Natural killer cell (primary cell): ENCODE data around the gene SLC16A9. TPM values are rescaled to one million over a fixed set of nuclear protein-coding genes. Genes with fewer than 3 reads are reported as not detected.
"Not testable (repeated sequence)": the region's sequence is repeated elsewhere in the genome, so short reads cannot be mapped to it uniquely, and the experiment has no call there.

ENCODE experiments used
- ATAC-seq, 3 donors: fragments of 150-1000 bp in 2 of 3; fragments of 200-7000 bp in 1 of 3; cut with Tn5 transposase; 1 replicate in 1 of 3; 2 replicates in 2 of 3; pipeline ENCODE4 v1.10.0; 2021; ENCODE audit warnings: mild to moderate bottlenecking in 2 of 3, moderate library complexity in 2 of 3
- DNase-seq, 2 donors: peaks; one replicate each; pipeline versions ENCODE4 v3.0.0 to v3.0.0-alpha.2; 2013 to 2021; ENCODE audit warnings: mixed read lengths in 1 of 2
- H3K27ac ChIP-seq: one replicate; pipeline ENCODE4 v1.5.1; 2013; ENCODE audit warnings: mild to moderate bottlenecking, low read length
- H3K27me3 ChIP-seq: one replicate; pipeline ENCODE4 v1.6.1; 2013; ENCODE audit warnings: low read length; ENCODE audit not compliant: control insufficient read depth, insufficient read depth
- H3K36me3 ChIP-seq: one replicate; pipeline ENCODE4 v1.6.1; 2013; ENCODE audit warnings: low read length; ENCODE audit not compliant: control insufficient read depth, insufficient read depth
- H3K4me1 ChIP-seq: one replicate; pipeline ENCODE4 v1.6.1; 2013; ENCODE audit warnings: low read length; ENCODE audit not compliant: control insufficient read depth, insufficient read depth
- H3K4me3 ChIP-seq: one replicate; pipeline ENCODE4 v1.5.1; 2013; ENCODE audit warnings: low read length
- H3K9me3 ChIP-seq: one replicate; pipeline ENCODE4 v1.6.1; 2013; ENCODE audit warnings: low read length; ENCODE audit not compliant: control insufficient read depth, insufficient read depth
- H3K27ac Mint-ChIP-seq, 2 donors: one replicate each; pipeline ENCODE4 v1.8.0; 2022; ENCODE audit warnings: mild to moderate bottlenecking in 2 of 2, mixed read lengths in 2 of 2, moderate library complexity in 1 of 2
- H3K27me3 Mint-ChIP-seq, 2 donors: one replicate each; pipeline ENCODE4 v1.8.0; 2022; ENCODE audit warnings: low read depth in 2 of 2, mixed read lengths in 2 of 2
- H3K36me3 Mint-ChIP-seq: one replicate; pipeline ENCODE4 v1.8.0; 2022; ENCODE audit warnings: mixed read lengths
- H3K4me1 Mint-ChIP-seq, 2 donors: one replicate each; pipeline ENCODE4 v1.8.0; 2022; ENCODE audit warnings: mixed read lengths in 2 of 2
- H3K4me3 Mint-ChIP-seq: one replicate; pipeline ENCODE4 v1.8.0; 2022; ENCODE audit warnings: mild to moderate bottlenecking, moderate library complexity, mixed read lengths
- H3K9me3 Mint-ChIP-seq, 2 donors: one replicate each; pipeline ENCODE4 v1.8.0; 2022; ENCODE audit warnings: mixed read lengths in 2 of 2
- WGBS: methylation state at CpG from one replicate; pipeline ENCODE4 v1.1.7; 2013; ENCODE audit warnings: missing lambda C conversion rate; ENCODE audit not compliant: insufficient coverage; 5-methylcytosine and 5-hydroxymethylcytosine counted together
- intact Hi-C: fragments of 100-400 bp; cut with micrococcal nuclease; formaldehyde crosslinking; loops from one replicate; pipeline ENCODE4 v1.14.2; 2022
- total RNA-seq, 4 donors: library from RNA; stranded (reverse); fragments of 120-200 nt in 1 of 4; gene quantifications; one replicate each; pipeline versions ENCODE4 v1.2.3 to v1.2.4, GENCODE V29; 2013 to 2022
- TF ChIP-seq, protein P1 (sequence below): fragments of 200-600 bp; IDR thresholded peaks from one replicate; pipeline ENCODE4 v1.8.0; 2022; ENCODE audit warnings: antibody characterized with exemption

The SLC16A9 gene
- total RNA-seq, 3 donors from 2014 or later (not counting 1 experiment from before 2014, with no cell fraction given): not detected

DNA sequence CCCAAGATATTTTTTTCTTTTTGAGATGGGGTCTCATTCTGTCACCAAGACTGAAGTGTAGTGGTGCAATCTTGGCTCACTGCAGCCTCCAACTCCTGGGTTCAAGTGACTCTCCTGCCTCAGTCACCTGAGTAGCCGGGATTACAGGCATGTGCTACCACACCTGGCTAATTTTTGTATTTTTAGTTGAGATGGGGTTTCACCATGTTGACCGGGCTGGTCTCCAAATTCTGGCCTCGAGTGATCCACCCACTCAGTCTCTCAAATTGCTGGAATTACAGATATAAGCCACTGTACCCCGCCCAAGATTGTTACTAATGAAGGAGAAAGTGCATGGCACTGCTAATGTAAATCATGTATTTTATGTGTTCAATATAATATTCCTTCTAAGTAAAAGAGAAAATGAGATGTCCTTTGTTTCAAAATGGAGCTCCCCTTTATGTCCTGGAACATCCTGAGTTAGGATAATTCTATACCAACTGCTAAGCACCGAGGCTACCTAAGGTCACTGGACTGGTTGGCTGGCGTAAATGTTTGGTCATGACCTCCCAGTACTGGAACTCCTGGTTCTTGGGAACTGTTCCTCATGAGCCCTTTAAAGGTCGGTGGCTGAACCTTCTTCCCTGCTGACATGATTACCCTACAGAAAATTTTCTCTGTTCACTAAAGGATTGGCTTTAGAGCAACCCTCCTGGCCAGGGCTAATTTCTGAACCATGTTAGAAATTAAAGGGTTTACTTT lies 59.9 kb downstream of the SLC16A9 start:
- H3K9me3 Mint-ChIP-seq: peaks cover 0 to 5% of the 10 kb centered on the region in 2 donors
- H3K27ac ChIP-seq: no peak overlapping the region
- DNase-seq (no peak), ATAC-seq (no peak)
- H3K27me3 ChIP-seq: no peaks in the 10 kb centered on the region
- no peak overlapping the region for H3K4me3 Mint-ChIP-seq
- TF ChIP-seq, protein P1, sequence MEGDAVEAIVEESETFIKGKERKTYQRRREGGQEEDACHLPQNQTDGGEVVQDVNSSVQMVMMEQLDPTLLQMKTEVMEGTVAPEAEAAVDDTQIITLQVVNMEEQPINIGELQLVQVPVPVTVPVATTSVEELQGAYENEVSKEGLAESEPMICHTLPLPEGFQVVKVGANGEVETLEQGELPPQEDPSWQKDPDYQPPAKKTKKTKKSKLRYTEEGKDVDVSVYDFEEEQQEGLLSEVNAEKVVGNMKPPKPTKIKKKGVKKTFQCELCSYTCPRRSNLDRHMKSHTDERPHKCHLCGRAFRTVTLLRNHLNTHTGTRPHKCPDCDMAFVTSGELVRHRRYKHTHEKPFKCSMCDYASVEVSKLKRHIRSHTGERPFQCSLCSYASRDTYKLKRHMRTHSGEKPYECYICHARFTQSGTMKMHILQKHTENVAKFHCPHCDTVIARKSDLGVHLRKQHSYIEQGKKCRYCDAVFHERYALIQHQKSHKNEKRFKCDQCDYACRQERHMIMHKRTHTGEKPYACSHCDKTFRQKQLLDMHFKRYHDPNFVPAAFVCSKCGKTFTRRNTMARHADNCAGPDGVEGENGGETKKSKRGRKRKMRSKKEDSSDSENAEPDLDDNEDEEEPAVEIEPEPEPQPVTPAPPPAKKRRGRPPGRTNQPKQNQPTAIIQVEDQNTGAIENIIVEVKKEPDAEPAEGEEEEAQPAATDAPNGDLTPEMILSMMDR: no peak
- no peak overlapping the region for H3K27ac Mint-ChIP-seq
- peaks cover 0 to 7% of the 10 kb centered on the region in 2 donors for H3K4me1 Mint-ChIP-seq
- peaks cover 11% of the 10 kb centered on the region for H3K36me3 Mint-ChIP-seq
- H3K27me3 Mint-ChIP-seq: no peaks in the 10 kb centered on the region
- 81% methylated on average over 7 of the region's 7 CpGs for WGBS
- intact Hi-C loops: no loop called here
- no peak overlapping the region for H3K4me3 ChIP-seq
- H3K9me3 ChIP-seq: peaks cover 15% of the 10 kb centered on the region
- no peaks in the 10 kb centered on the region for H3K36me3 ChIP-seq
- H3K4me1 ChIP-seq: no peaks in the 10 kb centered on the region

- ATAC-seq (no peak), DNase-seq (no peak)
- peaks cover 0 to 1% of the 10 kb centered on the region in 2 donors for H3K4me1 Mint-ChIP-seq
- no peaks in the 10 kb centered on the region for H3K4me1 ChIP-seq
- no peak overlapping the region for H3K27ac ChIP-seq
- peaks cover 13% of the 10 kb centered on the region for H3K36me3 Mint-ChIP-seq
- H3K4me3 ChIP-seq: no peak overlapping the region
- H3K36me3 ChIP-seq: no peaks in the 10 kb centered on the region
- intact Hi-C loops: no loop called here
- H3K27me3 ChIP-seq: no peaks in the 10 kb centered on the region
- peaks cover 2 to 5% of the 10 kb centered on the region in 2 donors for H3K9me3 Mint-ChIP-seq
- whole genome bisulfite sequencing: 94% methylated on average over 7 of the region's 7 CpGs
- H3K27me3 Mint-ChIP-seq: no peaks in the 10 kb centered on the region
- H3K27ac Mint-ChIP-seq: no peak overlapping the region
- TF ChIP-seq, protein P1: no peak
- H3K4me3 Mint-ChIP-seq: no peak overlapping the region
- peaks cover 15% of the 10 kb centered on the region for H3K9me3 ChIP-seq
Observed at GRCh38 chr10:59648711-59649201, 60.9 kb downstream of the SLC16A9 start.

DNA sequence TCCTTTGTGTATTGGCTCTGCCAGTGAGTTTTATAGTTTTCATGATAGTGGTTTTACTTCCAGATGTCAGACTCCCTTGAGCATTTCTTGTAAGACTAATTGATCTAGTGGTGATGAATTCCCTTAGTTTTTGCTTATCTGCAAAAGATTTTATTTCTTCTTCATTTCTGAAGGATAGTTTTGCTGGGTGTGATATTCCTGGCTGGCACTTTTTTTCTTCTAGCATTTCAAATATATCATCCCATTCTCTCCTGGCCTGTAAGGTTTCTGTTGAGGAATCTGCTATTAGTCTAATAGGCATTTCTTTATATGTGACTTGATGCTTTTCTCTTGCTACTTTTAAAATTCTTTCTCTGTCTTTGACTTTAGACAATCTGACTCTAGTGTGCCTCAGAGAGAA lies 64.8 kb downstream of the SLC16A9 start:
- TF ChIP-seq, protein P1: no peak
- Histone ChIP-seq H3K36me3 (no peaks in the 10 kb centered on the region), H3K4me3 (no peak overlapping the region), H3K27me3 (no peaks in the 10 kb centered on the region), H3K4me1 (no peaks in the 10 kb centered on the region), H3K9me3 (peaks cover 15% of the 10 kb centered on the region), H3K27ac (no peak overlapping the region)
- intact Hi-C loops: no loop called here
- no peak for DNase-seq
- no peak overlapping the region for H3K27ac Mint-ChIP-seq
- peaks cover 3 to 5% of the 10 kb centered on the region in 2 donors for H3K9me3 Mint-ChIP-seq
- H3K36me3 Mint-ChIP-seq: peaks cover 13% of the 10 kb centered on the region
- H3K27me3 Mint-ChIP-seq: no peaks in the 10 kb centered on the region
- no peaks in the 10 kb centered on the region for H3K4me1 Mint-ChIP-seq
- H3K4me3 Mint-ChIP-seq: no peak overlapping the region
- no peak for ATAC-seq

DNA sequence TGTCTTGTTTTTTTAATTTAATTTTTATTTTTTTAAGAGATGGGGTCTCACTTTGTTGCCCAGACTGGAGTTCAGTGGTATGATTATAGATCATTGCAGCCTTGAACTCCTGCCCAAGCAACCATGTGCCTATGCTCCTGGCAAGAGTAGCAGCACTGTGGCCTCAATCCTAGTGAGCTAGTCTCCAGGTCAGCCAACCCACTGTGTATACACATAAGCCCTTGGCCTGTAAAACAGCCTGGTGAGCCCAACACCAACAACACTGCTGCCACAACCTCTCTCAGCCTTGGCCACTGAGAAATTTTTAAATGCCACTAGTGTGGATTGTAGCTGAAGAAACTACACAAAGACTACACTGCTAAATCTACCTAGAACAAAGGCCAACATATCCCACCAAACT lies 68.0 kb downstream of the SLC16A9 start:
- H3K27me3 ChIP-seq, H3K4me1 Mint-ChIP-seq, H3K9me3 Mint-ChIP-seq, ATAC-seq, H3K27ac Mint-ChIP-seq, H3K4me3 Mint-ChIP-seq, H3K4me1 ChIP-seq, DNase-seq, intact Hi-C loops, H3K27ac ChIP-seq, H3K27me3 Mint-ChIP-seq, H3K9me3 ChIP-seq, H3K36me3 ChIP-seq, H3K4me3 ChIP-seq: not testable (repeated sequence)
- peaks cover 13% of the 10 kb centered on the region for H3K36me3 Mint-ChIP-seq
